Coronary artery (tissue), 2 donors: ENCODE data around the gene DET1.
"Not testable (repeated sequence)": the region's sequence is repeated elsewhere in the genome, so short reads cannot be mapped to it uniquely, and the experiment has no call there.

Source experiments
- DNase-seq: peaks from one replicate; pipeline ENCODE4 v3.0.0-alpha.2; 2017; ENCODE audit warnings: low spot score
- H3K27ac ChIP-seq, 2 donors: fragments of 200-600 bp; sonication (generic); one replicate each; pipeline ENCODE4 v1.5.1; 2016 to 2019
- H3K4me3 ChIP-seq: fragments of 200-600 bp; sonication (generic); 2 replicates; pipeline ENCODE4 v1.5.1; 2016; ENCODE audit warnings: mild to moderate bottlenecking, moderate library complexity
- CTCF ChIP-seq: fragments of 200-600 bp; sonication (generic); IDR thresholded peaks from one replicate; pipeline ENCODE4 v1.5.1; 2019; ENCODE audit warnings: antibody characterized with exemption

DET1 gene

GRCh38 chr15:88470625-88471372, 75.7 kb downstream of the DET1 start:
- Histone ChIP-seq H3K4me3 (no peak overlapping the region), H3K27ac (no peak overlapping the region)
- DNase-seq = no peak
- no peak for TF ChIP-seq CTCF

GRCh38 chr15:88469321-88469720, 77.2 kb downstream of the DET1 start:
- H3K27ac ChIP-seq = no peak overlapping the region
- no peak for DNase-seq
- no peak overlapping the region for H3K4me3 ChIP-seq
- no peak for TF ChIP-seq CTCF

GRCh38 chr15:88468721-88469120, 77.8 kb downstream of the DET1 start:
- H3K27ac ChIP-seq = not testable (repeated sequence)
- peak overlapping the region; percentile 89 for H3K4me3 ChIP-seq
- DNase-seq = peak; percentile 12

GRCh38 chr15:88467935-88468528, 78.4 kb downstream of the DET1 start:
- no peak for TF ChIP-seq CTCF
- DNase-seq = no peak
- peak overlapping the region; percentile 88 to 94 for H3K27ac ChIP-seq
- peak overlapping the region; percentile 89 for H3K4me3 ChIP-seq

- Histone ChIP-seq H3K4me3 (peak within 1 kb of the TSS; percentile 89), H3K27ac (peak within 1 kb of the TSS; percentile 88 to 94)
- DNase-seq = peak; percentile 86
- TF ChIP-seq CTCF = no peak
Measured at GRCh38 chr15:88467073-88467934, 79.2 kb downstream of the DET1 start, which contains the start of the genes MRPL46 and MRPS11. Gene MRPL46, minus strand, starts transcription at chr15:88467388. Its CDS starts 11 bp downstream, at chr15:88467377. Gene MRPS11, plus strand, starts transcription at chr15:88467708. Its CDS starts 10 bp downstream, at chr15:88467718.

GRCh38 chr15:88465633-88466224, 80.8 kb downstream of the DET1 start:
- peak overlapping the region; percentile 89 for H3K4me3 ChIP-seq
- H3K27ac ChIP-seq = no peak overlapping the region
- no peak for DNase-seq
- TF ChIP-seq CTCF = no peak
